GM19452 (cell line): Measurements from ENCODE around the gene GPR62.

Experiments
- ATAC-seq: cut with Tn5 transposase; IDR thresholded peaks from one replicate; pipeline ENCODE4 v1.9.1; 2021; ENCODE audit not compliant: unreplicated experiment

Gene GPR62

GRCh38 chr3:51938780-51939425 lies 16.3 kb upstream of the GPR62 start:
- ATAC-seq, result no peak

DNA sequence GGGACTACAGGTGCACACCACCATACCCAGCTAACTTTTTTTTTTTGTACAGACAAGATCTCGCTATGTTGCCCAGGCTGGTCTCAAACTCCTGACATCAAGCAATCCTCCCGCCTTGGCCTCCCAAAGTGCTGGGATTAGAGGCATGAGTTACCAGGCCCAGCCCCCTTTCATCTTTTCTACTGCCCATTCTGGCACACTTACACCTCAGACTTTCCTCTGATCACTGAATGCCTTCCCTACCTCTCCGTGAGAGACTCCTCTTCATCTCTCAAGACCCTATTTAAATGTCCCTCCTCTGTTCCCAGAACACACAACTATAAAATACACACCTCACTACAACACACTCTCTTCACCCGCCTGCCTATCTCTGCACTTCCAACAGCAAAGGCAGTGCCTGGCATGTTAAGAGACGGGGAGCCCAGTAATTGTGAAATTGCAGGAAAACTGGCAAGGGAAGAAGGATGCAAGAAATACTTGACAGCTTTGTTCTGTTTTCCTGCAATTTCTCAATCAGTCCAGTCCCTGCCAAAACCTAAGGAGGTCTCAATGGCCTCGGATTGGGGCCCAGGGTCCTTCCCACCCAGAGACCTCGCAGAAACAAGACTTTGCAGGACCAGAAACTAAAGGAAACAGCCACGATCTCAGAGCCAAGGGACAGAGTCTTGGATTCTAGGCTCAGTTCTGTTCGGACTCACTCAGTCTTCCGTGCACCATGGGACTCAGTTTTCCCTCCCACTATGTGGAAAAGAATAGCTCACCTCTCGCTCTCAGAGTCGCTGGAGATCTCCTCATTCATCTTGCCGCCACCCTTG lies 14.3 kb upstream of the GPR62 start:
- no peak for ATAC-seq

DNA sequence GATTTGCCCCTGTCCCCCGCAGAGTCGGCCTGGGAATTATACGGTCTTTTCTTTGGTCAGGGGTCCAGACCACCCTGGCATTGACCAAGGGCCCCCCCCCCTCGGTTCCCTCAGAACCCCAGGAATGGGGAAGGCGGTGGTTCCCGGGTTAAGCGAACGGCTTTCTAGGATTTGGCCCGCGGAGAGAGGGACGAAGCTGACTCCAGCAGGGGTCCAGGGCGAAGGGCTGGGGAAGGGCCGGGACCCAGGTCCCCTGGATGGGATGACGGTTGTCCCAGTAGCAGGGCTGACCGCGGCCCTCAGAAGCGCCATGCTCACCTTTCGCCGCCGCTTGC lies 13.8 kb upstream of the GPR62 start:
- ATAC-seq, result no peak

GRCh38 chr3:51941798-51942602 lies 13.2 kb upstream of the GPR62 start, which contains the start of the genes PARP3 and RRP9:
TSS of gene PARP3 (plus strand) at chr3:51942363. CDS start at chr3:51943356, 993 bp downstream.
TSS of gene RRP9 (minus strand) at chr3:51941904. CDS start at chr3:51941867, 37 bp downstream.
- ATAC-seq, result peak; percentile 92

- no peak for ATAC-seq
Observed at GRCh38 chr3:51942603-51943450, 12.4 kb upstream of the GPR62 start.

GRCh38 chr3:51943451-51944391 lies 11.5 kb upstream of the GPR62 start:
- no peak for ATAC-seq

DNA sequence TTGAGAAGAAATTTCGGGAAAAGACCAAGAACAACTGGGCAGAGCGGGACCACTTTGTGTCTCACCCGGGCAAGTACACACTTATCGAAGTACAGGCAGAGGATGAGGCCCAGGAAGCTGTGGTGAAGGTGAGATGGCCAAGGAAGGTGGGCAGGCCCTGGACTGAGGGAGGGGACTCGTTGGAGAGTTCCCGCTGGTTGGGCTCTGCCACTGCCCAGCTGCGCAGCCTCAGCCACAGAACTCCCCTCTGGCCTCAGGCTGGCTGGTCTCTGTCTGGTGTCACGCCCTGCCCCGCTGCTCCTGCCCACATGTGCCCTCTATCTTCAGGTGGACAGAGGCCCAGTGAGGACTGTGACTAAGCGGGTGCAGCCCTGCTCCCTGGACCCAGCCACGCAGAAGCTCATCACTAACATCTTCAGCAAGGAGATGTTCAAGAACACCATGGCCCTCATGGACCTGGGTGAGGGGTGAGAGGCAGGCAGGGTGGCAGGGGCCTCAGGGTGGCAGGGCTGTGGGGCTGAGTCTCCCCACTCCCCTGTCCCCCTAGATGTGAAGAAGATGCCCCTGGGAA lies 10.6 kb upstream of the GPR62 start:
- ATAC-seq, result no peak

GRCh38 chr3:51945031-51945840 lies 9.9 kb upstream of the GPR62 start:
- ATAC-seq, result no peak

DNA sequence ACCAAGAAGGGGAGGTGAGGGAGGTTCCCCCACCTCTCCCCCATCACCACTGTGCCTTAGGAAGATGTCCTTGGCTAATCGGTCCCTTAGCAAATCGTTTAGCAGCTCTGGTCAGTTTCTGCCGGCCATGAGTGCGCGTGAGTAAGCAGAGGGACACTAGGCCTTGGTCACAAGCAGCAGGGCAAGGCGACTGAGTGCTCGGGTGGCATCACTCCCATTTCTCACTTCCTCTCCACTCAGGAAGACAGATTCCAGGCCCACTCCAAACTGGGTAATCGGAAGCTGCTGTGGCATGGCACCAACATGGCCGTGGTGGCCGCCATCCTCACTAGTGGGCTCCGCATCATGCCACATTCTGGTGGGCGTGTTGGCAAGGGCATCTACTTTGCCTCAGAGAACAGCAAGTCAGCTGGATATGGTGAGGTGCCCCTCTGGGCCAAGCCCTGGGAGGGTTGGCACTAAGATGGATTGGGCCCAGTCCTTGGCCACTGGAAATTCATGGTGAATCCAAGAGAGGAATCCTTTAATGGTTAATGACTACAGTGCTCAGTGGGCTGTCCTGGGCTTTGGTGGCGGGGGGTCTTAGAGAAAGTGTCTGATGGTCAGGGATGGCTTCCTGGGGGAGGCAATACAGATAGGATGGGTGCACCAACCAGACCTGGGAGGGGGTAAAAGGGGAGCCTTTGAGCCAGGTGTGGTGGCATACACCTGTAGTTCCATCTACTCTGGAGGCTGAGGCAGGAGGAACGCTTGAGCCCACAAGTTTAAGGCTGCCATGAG lies 9.1 kb upstream of the GPR62 start:
- no peak for ATAC-seq

- ATAC-seq, result no peak
Observed at GRCh38 chr3:51946796-51947195, 8.4 kb upstream of the GPR62 start.

DNA sequence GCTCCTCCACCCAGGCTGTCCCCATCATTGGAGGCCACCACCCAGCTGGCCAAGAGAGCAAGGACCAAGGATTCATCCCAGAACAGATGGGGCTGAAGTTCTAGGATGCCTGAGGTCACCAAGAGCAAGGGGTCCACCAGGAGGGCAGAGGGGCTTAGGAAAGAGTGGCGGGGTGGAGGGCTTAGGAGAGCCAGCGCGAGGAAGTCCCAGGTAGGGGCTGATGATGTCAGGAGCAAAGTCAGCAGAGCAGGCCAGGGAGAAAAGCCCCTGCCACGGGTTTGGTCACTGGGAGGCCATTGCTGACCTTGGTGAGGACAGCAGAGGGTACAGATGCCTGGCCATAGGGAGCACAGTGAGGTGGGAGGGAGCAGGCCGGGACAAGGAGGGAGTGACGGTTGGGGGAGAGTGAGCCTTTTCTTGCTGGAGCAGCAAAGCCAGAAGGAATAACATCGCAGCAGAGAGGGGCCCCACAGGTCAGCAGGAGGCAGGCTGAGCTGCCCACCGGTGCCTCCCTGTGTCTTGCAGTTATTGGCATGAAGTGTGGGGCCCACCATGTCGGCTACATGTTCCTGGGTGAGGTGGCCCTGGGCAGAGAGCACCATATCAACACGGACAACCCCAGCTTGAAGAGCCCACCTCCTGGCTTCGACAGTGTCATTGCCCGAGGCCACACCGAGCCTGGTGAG lies 7.8 kb upstream of the GPR62 start:
- no peak for ATAC-seq

DNA sequence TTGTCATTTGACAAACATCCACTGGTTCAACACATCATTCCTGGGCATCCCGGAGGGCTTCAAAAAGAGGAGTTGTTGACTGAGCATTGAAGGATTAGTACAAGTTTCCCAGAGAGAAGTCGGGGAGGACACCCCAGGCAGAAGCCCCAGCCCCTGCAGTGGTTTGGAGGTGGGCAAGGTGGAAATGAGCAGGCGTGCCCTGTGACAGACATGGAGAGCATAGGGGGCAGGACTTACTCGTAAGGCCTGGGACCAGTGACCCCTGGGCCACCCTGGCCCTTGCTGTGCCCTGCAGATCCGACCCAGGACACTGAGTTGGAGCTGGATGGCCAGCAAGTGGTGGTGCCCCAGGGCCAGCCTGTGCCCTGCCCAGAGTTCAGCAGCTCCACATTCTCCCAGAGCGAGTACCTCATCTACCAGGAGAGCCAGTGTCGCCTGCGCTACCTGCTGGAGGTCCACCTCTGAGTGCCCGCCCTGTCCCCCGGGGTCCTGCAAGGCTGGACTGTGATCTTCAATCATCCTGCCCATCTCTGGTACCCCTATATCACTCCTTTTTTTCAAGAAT lies 7.1 kb upstream of the GPR62 start:
- ATAC-seq, result no peak

DNA sequence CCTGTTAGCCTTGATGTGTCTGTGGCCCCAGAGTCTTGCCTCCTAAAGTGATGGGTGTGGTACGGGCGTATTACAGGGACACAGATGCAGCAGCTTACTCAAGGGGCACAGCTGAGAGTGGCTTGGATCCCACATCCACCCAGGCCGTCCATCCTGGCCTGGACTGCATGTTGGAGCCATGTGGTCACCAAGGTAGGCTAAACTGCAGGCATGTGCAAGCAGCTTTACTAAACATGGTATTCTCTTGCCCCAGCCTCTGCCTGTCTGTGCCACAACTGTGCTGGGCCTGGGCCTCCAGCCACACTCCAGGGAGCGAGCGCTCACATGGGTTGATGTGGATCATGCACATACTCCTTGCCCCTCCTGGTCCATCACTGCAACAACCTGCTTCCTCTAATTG lies 6.1 kb upstream of the GPR62 start:
- ATAC-seq, result no peak

DNA sequence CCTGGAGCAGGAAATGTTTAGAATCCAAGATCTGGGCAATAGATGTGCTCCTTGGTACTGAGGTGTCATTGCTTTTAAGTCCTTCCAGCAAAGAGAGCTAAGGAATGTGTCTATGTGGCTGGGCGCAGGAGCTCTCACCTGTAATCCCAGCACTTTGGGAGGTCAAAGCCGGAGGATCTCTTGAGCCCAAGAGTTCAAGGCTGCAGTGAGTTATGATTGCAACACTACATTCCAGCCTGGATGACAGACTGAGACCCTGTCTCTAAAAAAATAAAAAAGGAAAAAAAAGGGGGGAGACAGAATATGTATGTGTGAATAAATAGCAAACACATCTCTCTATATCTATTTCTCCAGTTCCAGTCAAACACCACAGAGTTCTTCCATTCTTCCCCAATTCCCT lies 4.3 kb upstream of the GPR62 start:
- no peak for ATAC-seq

GRCh38 chr3:51953445-51953844 lies 1.7 kb upstream of the GPR62 start:
- ATAC-seq, result no peak

DNA sequence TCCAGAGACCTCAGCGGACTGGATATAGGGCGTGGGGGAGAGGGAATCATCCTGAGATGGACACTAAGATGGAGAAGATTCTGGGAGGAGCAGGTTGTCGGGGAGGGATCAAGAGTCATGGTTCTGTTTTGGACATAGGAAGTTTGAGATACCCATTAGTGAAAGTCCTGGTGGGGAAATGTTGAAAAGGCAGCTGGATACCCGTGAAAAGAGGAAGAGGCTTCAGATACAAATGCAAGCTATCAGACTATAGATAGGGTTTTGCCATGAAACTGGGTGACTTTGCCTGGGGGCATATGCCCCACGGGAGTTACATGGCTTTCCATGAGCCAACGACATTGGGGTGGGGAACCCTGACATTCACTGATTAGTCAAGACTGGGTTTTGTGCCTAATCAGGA lies 1.1 kb upstream of the GPR62 start:
- ATAC-seq, result no peak

DNA sequence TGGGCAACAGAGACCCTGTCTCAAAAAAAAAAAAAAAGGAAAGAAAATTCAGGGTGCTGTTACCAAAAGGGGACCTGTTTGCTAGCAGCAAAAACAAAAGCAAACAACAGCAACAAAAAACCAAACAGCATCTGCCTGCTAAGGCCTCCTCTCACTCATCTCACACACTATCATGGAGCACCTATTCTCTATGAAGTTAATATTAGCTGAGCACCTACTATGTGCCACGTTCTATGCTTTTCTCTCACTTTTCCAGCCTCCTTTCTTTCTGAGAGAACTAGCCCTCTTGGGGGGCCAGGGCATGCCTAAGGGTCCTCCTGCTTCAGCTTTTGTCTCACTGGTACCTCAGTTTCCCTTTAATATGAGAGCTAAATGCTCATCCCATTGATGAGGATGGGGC lies 468 bp upstream of the GPR62 start:
- no peak for ATAC-seq
